Renal pelvis (tissue), 4 donors: ENCODE data around the gene CTNS. TPM values are rescaled to one million over a fixed set of nuclear protein-coding genes. Genes with fewer than 3 reads are reported as not detected.
"Not testable (repeated sequence)": the region's sequence is repeated elsewhere in the genome, so short reads cannot be mapped to it uniquely, and the experiment has no call there.

Experiments used
- DNase-seq: peaks from one replicate; pipeline ENCODE4 v3.0.0-alpha.2; 2013
- polyA plus RNA-seq, 3 donors: library from polyadenylated mRNA; unstranded; fragments of 120-200 nt; gene quantifications; one replicate each; pipeline ENCODE4 v1.2.1, GENCODE V29; 2013; ENCODE audit not compliant: insufficient read length in 3 of 3

Gene CTNS
- polyA plus RNA-seq, 3 donors, result 20.9 to 25.4 (median 24.5) TPM

DNA sequence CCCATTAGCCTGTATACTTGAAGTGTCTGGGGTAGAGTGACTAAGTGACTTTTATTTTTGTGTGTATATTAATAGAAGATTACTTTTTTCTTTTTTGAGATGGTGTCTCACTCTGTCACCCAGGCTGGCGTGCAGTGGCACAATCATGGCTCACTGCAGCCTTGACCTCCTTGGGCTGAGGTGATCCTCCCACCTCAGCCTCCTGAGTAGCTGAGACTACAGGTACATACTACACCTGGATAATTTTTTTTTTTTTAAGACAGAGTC, 69.1 kb downstream of the CTNS start:
- DNase-seq, result not testable (repeated sequence)

DNA sequence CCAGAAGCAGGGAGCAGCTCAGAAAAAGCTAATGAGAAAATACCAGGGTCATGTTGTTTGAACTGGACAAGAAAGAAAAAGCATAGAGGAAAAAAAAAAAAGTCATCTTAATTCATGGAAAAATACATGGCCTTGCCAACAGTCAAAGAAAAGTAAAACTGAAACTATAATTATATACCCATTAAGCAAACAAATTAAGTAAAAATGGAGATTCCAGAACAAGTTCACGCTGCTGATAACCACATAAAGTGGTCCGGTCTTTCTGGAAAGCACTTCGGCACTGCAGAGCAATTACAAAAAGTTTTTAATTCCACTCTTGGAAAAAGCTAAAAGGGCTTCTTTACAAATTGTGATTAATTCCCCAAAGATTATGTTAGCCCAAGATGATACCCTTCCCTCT, 71.8 kb downstream of the CTNS start:
- no peak for DNase-seq

DNA sequence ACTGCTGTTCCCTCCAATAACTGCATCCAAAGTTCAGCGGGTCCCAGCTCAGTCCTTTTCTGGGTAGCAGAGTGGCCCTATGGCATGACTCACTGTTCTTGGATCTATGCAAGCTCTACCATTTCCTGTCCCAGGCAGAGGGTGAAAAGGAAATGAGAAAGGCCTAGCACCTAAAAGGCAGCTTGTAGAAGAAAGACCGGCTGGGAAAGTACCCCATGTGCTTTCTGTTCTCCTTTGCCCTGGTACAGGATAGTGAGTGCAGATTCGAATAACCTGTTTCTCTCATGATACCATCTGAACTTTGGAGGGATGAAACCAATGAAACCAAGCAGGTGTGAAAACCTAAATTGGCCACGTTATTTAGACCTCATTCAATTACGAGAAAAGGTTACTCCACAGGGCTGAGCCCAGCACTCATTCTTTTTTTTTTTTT, 74.4 kb downstream of the CTNS start:
- DNase-seq, result no peak

Other genes with a start within 250 kb of the CTNS start
- under 1 TPM in 1 of 3 donors, not detected in 2; 0.06 TPM for gene OR1E1, start 238.3 kb upstream of the CTNS start, polyA plus RNA-seq
- under 1 TPM; 0.03 to 0.12 (median 0.10) TPM for gene OR3A3, start 225.4 kb upstream of the CTNS start, polyA plus RNA-seq
- gene OR1E2, start 202.9 kb upstream of the CTNS start, polyA plus RNA-seq, result not detected
- under 1 TPM; 0.38 to 0.68 (median 0.41) TPM for gene SPATA22, start 164.9 kb upstream of the CTNS start, polyA plus RNA-seq
- gene ASPA, start 160.8 kb upstream of the CTNS start, polyA plus RNA-seq, result 10 to 100 TPM; 19.1 to 36.5 (median 31.8) TPM
- gene TRPV3, start 78.9 kb upstream of the CTNS start, polyA plus RNA-seq, result 1 to 10 TPM in 2 of 3 donors, under 1 TPM in 1; 0.77 to 1.7 (median 1.4) TPM
- gene TRPV1, start 27.3 kb upstream of the CTNS start, polyA plus RNA-seq, result 10 to 100 TPM in 2 of 3 donors, 1 to 10 TPM in 1; 7.7 to 14.0 (median 10.3) TPM
- 10 to 100 TPM; 13.6 to 20.8 (median 15.6) TPM for gene SHPK, start 510 bp upstream of the CTNS start, polyA plus RNA-seq
- 100 to 1,000 TPM in 2 of 3 donors, 10 to 100 TPM in 1; 97.1 to 123 (median 109) TPM for gene TAX1BP3, start 31.8 kb downstream of the CTNS start, polyA plus RNA-seq
- gene EMC6, start 32.1 kb downstream of the CTNS start, polyA plus RNA-seq, result 10 to 100 TPM; 28.5 to 39.8 (median 36.7) TPM
- gene P2RX5, start 59.4 kb downstream of the CTNS start, polyA plus RNA-seq, result 1 to 10 TPM; 1.3 to 2.0 (median 1.6) TPM
- 1 to 10 TPM; 3.0 to 3.8 (median 3.2) TPM for gene HASPIN, start 87.1 kb downstream of the CTNS start, polyA plus RNA-seq
- 10 to 100 TPM; 38.2 to 46.5 (median 42.7) TPM for gene ITGAE, start 164.4 kb downstream of the CTNS start, polyA plus RNA-seq
- gene NCBP3, start 209.5 kb downstream of the CTNS start, polyA plus RNA-seq, result 100 to 1,000 TPM in 2 of 3 donors, 10 to 100 TPM in 1; 75.4 to 113 (median 112) TPM